OCI-M1 (cell line): Measurements from ENCODE around the gene OSBPL3.

Experiments used
- DNase-seq: peaks from one replicate; lab custom pipeline; 2025; lab: John Stamatoyannopoulos, UW

The OSBPL3 gene

GRCh38 chr7:24863626-24864025 is 116.4 kb downstream of the OSBPL3 start:
- no peak for DNase-seq

DNA sequence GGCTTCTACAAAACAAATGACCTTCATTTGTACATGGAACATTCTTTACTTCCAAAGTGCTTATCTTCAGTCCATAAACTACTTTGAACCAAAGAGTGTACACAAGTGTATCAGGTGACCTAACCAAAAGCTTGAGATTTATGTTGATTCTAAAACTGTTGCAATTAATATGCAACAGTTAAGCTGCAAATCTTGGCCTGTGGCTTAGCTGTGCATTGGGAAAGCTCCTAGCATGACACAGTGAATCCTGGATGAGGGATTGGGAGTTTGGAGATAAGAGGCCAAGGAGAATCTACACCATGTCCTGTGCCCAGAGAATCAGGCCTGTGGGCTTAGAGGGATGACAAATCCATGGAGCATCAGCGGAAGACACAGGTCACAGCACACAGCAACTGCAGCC is 117.5 kb downstream of the OSBPL3 start:
- no peak for DNase-seq

DNA sequence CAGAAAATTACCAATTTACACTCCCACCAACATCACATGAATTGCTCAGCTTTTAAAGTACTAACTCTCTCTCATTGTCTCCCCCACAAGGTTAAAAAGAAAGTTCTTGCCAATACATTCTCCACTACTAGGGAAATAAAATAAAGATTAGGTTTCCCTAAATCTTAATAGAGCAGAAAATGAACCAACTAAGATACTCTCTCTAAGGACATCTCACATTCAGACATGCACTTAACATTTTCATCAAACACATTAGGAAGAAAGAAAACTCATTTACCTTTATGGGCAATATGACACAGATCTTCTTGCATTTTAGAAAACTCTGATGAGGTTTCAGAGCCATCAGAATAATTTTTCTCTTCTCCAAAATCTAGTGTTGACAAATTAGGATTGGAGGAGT is 118.6 kb downstream of the OSBPL3 start:
- no peak for DNase-seq

- DNase-seq = no peak
Measured at GRCh38 chr7:24860611-24861010, 119.4 kb downstream of the OSBPL3 start.

GRCh38 chr7:24858108-24858977 is 121.6 kb downstream of the OSBPL3 start:
- DNase-seq = no peak

DNA sequence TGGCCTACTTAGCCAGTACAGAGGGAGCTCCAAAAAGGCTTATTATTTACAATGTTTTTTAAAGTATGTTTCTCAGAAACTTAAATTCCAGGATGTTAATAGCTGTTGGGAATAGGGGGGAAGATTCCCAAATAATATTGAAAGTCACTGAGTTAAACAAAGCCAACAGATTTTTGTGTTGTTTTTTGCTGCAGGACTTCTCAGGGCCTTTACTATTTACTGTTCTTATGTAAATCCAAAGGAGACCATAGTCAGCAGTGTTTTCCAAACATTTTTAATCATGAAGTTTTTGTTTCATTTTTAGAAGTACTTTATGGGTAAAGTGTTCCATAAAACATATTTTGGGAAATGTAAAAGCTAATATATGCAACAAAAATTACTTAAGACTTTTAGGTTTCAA is 122.4 kb downstream of the OSBPL3 start:
- DNase-seq = no peak

GRCh38 chr7:24854866-24855265 is 125.1 kb downstream of the OSBPL3 start:
- no peak for DNase-seq

DNA sequence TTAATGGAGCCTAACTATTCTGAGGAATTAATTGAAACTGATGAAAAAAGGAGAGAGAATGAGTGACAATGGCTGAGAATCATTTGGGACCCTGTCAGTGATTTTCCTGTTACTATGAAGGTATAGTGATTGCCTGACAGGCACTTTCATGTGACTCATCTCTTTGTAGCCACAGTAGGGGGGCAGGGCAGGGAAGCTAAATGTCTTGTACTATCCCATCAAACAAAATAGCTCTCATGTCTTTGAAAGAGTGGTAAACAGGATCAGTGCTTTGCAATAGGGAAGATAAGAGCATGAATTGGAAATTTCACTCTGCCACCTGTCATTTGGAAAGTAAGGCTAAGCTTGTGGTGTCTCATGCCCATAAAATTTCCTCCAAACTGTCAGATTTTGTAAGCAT is 128.2 kb downstream of the OSBPL3 start:
- DNase-seq = peak; percentile 9

DNA sequence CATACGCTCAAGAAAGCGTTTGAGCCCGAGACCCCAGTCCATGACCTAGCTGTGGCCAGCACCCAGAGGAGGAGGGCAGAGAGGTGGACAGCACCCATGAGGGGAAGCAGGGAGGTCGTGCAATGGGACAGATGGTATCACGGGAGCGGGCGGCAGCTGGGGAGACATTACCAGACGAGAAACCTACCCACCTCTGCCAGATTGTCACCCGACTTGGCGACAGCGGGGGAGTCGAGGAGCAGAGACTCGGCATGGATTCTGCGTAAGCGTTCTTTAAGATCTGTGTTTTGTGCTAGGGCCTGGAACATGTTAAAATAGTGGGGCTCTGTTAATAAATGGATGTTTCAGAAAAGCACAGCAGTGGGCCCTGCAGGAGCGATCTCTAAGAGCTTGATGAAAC is 131.1 kb downstream of the OSBPL3 start:
- DNase-seq = no peak

DNA sequence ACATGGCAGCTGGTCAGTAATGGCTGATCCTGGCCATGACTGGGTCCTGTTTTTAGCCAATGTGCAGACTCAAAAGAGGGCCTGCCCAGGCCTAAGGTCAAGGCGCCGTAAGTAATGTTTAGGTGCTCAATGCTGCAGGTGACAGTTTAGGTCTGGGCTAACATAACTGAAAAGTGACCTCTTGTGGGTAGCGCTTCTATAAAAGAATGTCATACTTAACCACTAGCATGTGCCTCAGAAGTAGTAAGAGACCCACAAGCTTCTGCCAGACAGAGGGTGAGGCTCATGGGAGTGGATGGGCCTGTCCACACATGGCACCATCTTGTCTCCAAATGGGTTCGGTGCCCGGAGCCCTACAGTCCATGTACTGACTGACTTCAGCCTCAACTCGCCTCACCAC is 132.2 kb downstream of the OSBPL3 start:
- DNase-seq = no peak

- no peak for DNase-seq
Measured at GRCh38 chr7:24843821-24844434, 136.1 kb downstream of the OSBPL3 start.

DNA sequence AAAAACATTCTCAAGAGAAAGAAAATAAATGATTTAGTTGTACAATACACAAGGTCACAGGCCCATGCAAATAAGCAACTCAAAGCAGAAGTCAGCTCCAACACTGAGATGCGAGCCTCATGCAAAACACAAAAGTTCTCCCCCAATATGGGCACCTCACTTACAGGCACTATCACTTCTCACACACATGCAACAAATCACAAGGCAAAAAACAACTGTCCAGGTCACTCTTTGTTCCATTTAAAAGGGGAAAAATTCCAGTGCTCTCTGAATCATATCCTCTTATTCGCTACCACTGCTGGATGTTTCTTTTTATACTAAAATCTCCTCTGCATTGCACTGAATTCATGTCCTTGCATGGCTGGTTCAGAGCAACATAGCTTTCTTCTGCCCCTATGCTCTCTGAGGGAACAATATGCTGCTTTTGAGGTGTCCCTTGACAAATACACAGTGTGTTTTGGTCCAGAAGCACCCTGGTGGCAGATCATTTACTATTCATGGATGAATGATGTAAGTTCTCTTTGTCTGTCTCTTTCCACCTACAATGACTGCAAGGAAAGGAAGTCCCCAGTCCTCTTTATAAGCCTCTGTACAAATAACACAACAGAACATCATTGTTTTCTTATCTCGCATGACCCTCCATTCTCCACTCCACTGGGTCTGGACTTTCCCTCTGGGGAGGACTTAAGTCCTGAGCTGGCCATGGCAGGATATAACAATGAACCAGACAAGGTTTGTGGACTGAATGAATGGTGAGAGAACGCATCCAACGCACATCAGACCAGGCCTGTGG is 137.3 kb downstream of the OSBPL3 start:
- DNase-seq = no peak

DNA sequence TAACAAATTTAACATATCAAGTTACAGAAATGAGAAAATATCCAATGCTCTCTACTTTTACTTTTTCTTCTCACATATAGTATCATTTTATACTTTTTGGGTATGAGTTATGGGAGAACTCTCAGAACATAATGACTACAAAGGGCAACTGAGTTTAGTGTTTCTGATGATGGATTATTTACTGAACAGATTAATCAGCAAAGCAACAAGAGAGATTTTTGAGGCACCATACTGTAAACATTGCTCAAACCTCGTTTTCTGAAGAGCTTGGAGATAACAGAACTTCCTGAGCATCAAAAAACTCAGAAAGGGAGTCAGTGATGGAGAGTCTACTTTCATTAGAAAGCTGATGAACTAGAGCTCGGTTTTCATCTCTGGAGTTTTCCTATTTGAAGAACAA is 137.9 kb downstream of the OSBPL3 start:
- DNase-seq = no peak

- no peak for DNase-seq
Measured at GRCh38 chr7:24840563-24840962, 139.4 kb downstream of the OSBPL3 start.

DNA sequence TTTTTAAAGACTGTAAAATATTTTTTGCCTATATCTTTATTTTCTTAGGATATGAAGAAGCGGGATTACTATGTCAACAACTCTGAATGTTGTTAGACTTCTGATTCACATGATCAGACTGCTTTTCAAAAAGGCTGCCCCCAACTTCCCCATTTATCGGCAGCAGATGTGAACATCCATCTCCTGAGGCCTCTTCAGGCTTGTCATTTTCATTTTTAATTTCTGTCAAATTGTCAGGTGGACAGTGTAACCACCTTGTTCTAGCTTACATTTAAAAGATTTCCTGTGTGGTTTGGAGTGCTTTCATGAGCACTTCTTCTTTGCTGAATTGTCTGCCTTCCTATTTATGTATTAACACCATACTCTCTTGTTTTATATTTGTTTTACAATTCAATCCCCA is 143.9 kb downstream of the OSBPL3 start:
- DNase-seq = peak; percentile 32

DNA sequence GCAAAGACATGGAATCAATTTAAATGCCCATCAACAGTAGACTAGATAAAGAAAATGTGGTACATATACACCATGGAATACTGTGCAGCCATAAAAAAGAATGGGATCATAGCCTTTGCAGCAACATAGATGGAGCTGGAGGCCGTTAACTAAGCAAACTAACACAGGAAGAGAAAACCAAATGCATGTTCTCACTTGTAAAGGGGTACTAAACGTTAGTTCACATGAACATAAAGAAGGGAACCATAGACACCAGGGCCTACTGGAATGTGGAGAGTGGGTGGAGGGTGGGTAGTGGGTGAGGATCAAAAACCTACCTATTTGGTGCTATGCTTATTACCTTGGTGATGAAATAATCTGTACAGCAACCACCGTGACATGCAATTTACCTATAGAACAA is 144.3 kb downstream of the OSBPL3 start:
- no peak for DNase-seq

DNA sequence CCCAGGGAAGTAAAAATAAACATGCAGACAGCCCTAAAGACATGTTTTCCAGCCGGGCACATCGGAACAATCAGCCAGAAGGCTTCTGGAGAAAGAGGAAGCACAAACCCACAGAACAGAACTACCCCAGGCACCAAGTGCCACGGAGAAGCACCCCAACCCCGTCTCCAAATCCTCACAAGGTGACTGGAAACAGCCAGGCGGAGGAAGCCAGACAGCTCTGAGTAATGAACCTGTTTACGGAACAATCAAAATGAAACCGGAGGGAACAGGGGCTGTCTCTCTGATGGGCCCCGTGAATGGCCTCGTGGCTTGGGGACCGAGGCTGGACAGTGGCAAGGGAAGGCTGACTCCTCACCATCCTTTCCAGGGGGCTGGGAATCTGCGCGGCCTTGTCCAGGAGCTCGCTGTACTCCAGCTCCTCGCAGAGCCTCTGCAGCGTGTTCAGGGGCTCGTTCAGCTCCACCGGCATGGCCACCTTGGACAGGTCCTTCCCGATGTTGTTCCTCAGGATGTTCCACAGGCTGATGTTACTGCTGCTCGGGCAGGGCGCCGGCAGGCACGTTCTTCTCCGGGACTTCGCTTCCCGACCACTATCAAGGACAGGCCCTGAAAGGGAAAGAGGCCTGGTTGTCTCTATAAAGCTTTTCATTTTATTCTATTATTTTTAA is 145.7 kb downstream of the OSBPL3 start:
- no peak for DNase-seq

DNA sequence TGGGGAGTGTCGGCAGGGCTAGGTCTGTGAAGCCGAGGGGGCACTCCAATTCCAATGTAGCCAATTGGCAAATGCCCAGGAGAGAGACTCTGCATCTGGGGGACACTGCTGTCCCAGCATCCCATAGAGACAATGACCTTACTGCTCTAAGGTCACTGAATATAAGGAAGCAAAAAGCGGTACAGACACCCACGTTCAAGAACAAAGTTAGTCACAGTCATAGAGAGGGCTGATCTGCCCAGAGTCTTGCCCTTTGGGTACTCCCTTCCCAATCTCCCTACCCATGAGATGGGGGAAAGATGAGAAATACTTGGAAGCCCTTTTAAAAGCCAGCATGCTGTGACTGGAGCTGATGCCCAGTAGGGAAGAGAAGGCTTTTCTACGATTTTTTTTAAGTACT is 146.4 kb downstream of the OSBPL3 start:
- no peak for DNase-seq

DNA sequence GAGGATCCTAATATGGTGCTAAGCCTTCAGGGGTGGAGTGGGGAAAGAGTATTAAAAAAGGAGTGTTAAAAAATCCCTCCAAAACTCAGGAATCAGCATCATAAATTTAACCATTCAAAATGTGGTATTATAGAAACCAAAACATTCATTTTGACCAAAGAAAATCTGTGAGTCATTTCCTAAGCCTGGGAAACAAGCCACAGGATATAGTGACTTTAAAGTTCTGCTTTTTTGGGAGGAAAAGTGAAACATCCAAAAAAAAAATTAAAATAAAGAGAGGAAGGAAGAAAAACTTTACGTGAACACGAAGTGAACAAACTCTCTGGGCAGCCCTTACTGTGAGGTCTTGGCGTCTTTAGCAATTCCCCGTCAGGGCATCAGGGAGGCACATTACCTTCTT is 148.7 kb downstream of the OSBPL3 start:
- DNase-seq = peak; percentile 7

- DNase-seq = no peak
Measured at GRCh38 chr7:24830440-24831050, 149.4 kb downstream of the OSBPL3 start.

DNA sequence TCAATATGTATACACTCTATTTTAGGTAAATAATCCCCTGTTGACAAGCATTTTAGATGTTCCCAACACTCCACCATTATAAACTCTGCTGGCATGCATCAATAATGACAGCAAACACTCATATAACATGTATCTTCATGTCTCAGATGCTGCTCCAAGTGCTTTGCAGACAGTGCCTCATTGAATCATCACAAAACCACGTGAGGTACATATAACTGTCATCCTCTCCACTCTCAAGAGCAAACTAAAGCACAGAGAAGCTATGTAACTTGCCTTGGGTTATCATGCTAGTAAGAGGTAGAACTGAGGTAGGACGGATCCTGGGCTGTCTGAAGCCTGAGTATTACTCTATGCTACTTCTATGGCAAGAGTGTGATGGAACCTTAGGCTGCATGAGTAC is 150.2 kb downstream of the OSBPL3 start:
- DNase-seq = peak; percentile 17
